ENCODE measurements around the gene RPS21. TPM values are rescaled to one million over a fixed set of nuclear protein-coding genes. Genes with fewer than 3 reads are reported as not detected.

RPS21 gene
- total RNA-seq, 1 experiment from 2014 or later = 4,496 TPM

DNA sequence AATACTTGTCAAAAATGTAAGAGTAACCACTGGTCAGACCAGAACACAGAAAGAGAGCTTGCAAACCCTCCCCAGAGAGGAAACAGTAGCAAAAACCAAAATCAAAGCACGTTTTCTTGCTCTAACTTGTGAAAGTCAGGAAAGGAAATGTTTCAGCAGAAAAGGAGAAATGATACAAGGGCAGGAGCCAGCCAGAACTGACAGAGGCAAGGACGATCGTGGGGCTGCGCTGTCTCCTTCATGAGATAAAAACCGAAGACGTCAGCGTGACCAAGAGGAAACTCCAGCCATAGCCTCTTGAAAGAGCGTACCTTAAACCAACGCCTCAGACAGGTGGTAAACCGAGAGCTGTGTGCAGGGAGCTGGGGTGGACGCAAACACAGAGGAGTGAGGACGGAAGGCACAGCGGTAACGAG, 47.2 kb upstream of the RPS21 start:
- intact Hi-C loops (cut with micrococcal nuclease; ENCODE audit: unreplicated experiment) = loop anchor here (5.0 kb wide), 1 partner anchor 43 kb away; no protein-coding TSS in a partner anchor
- H3K9me3 Mint-ChIP-seq (ENCODE audit: unreplicated experiment) = no peaks in the 10 kb centered on the region
- H3K9me3 ChIP-seq = no peaks in the 10 kb centered on the region
- H3K4me3 ChIP-seq (ENCODE audit: low read depth, low read length) = no peak overlapping the region
- peaks cover 6% of the 10 kb centered on the region for H3K4me1 Mint-ChIP-seq (ENCODE audit: low read depth, unreplicated experiment)
- peaks cover 100% of the 10 kb centered on the region for H3K36me3 Mint-ChIP-seq (ENCODE audit: insufficient read depth, unreplicated experiment)
- BruUV-seq (replicated peaks) = no TSS peak
- no peak for DNase-seq
- H3K4me1 ChIP-seq = no peaks in the 10 kb centered on the region
- H3K36me3 ChIP-seq (ENCODE audit: control insufficient read depth, insufficient read depth, low read length) = peaks cover 27% of the 10 kb centered on the region
- TF ChIP-seq, protein P1, sequence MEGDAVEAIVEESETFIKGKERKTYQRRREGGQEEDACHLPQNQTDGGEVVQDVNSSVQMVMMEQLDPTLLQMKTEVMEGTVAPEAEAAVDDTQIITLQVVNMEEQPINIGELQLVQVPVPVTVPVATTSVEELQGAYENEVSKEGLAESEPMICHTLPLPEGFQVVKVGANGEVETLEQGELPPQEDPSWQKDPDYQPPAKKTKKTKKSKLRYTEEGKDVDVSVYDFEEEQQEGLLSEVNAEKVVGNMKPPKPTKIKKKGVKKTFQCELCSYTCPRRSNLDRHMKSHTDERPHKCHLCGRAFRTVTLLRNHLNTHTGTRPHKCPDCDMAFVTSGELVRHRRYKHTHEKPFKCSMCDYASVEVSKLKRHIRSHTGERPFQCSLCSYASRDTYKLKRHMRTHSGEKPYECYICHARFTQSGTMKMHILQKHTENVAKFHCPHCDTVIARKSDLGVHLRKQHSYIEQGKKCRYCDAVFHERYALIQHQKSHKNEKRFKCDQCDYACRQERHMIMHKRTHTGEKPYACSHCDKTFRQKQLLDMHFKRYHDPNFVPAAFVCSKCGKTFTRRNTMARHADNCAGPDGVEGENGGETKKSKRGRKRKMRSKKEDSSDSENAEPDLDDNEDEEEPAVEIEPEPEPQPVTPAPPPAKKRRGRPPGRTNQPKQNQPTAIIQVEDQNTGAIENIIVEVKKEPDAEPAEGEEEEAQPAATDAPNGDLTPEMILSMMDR (IDR thresholded peaks at IDR 0.05; ENCODE audit: insufficient read depth in 1 of 2, low read depth in 1 of 2, low read length in 1 of 2, severe bottlenecking in 1 of 2, unreplicated experiment in 1 of 2) = no peak
- H3K27me3 Mint-ChIP-seq (ENCODE audit: insufficient read depth, unreplicated experiment) = no peaks in the 10 kb centered on the region
- peak overlapping the region; percentile 40 for H3K27ac Mint-ChIP-seq (ENCODE audit: unreplicated experiment)
- no peak overlapping the region for H3K4me3 Mint-ChIP-seq (ENCODE audit: unreplicated experiment)
- H3K27me3 ChIP-seq (replicated peaks; ENCODE audit: control insufficient read depth, insufficient read depth, low read length) = no peaks in the 10 kb centered on the region
- ChIA-PET CTCF (interaction anchor here (0.6 to 1.7 kb wide), 5 partner anchors 10 to 46 kb away, joined by 4 to 8 read pairs (median 5); no protein-coding TSS in a partner anchor), POLR2A (no interaction called here)

DNA sequence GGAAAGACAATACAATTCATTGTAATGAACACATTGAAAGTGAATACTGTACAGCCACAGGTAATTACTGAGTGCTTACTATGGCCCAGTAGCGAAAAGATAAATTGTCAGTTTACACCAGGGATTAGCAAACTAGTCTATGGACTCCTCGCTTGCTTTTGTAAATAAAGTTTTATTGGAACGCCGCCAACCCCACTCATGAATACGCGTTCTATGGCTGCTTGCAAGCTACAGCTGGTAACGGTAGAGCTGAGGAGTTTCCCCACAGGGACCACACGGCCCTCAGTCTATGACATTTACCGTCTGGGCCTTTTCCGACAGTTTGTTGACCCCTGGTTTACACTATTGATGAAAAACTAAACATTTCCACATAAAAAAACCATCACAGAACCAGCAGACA, 44.0 kb upstream of the RPS21 start:
- intact Hi-C loops (cut with micrococcal nuclease; ENCODE audit: unreplicated experiment) = loop anchor here (5.0 kb wide), 1 partner anchor 39 kb away; no protein-coding TSS in a partner anchor
- ChIA-PET POLR2A (interaction anchor here (0.7 kb wide), 1 partner anchor 54 kb away, joined by 6 read pairs; no protein-coding TSS in a partner anchor), CTCF (interaction anchor here (1.7 kb wide), 1 partner anchor 40 kb away, joined by 9 read pairs; no protein-coding TSS in a partner anchor)
- no peaks in the 10 kb centered on the region for H3K9me3 ChIP-seq
- no peaks in the 10 kb centered on the region for H3K9me3 Mint-ChIP-seq (ENCODE audit: unreplicated experiment)
- H3K36me3 ChIP-seq (ENCODE audit: control insufficient read depth, insufficient read depth, low read length) = peaks cover 25% of the 10 kb centered on the region
- H3K36me3 Mint-ChIP-seq (ENCODE audit: insufficient read depth, unreplicated experiment) = peaks cover 100% of the 10 kb centered on the region
- H3K27me3 Mint-ChIP-seq (ENCODE audit: insufficient read depth, unreplicated experiment) = no peaks in the 10 kb centered on the region
- H3K4me1 ChIP-seq = no peaks in the 10 kb centered on the region
- H3K27me3 ChIP-seq (replicated peaks; ENCODE audit: control insufficient read depth, insufficient read depth, low read length) = no peaks in the 10 kb centered on the region
- peaks cover 3% of the 10 kb centered on the region for H3K4me1 Mint-ChIP-seq (ENCODE audit: low read depth, unreplicated experiment)
- DNase-seq = no peak
- no peak overlapping the region for H3K4me3 Mint-ChIP-seq (ENCODE audit: unreplicated experiment)
- no peak overlapping the region for H3K4me3 ChIP-seq (ENCODE audit: low read depth, low read length)
- H3K27ac Mint-ChIP-seq (ENCODE audit: unreplicated experiment) = peak overlapping the region; percentile 11
- TF ChIP-seq, protein P1 (IDR thresholded peaks at IDR 0.05; ENCODE audit: insufficient read depth in 1 of 2, low read depth in 1 of 2, low read length in 1 of 2, severe bottlenecking in 1 of 2, unreplicated experiment in 1 of 2) = no peak
- BruUV-seq (replicated peaks) = no TSS peak

DNA sequence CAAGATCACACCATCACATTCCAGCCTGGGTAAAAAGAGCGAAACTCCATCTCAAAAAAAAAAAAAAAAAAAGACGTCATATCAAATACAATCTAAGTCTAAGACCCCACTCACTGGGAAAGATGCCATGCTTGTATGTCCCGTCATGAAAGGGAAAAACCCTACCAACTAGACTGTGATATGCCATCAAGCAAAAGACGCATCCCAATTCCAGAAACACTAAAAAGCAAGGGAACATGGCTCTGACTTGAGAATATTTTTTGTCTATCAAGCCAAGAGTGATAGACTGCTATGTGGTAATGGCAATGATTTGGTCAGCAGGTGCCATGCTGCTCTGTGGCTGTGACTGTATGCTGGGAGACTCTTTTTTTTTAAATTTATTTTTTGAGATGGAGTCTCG, 42.8 kb upstream of the RPS21 start:
- DNase-seq = no peak
- intact Hi-C loops (cut with micrococcal nuclease; ENCODE audit: unreplicated experiment) = loop anchor here (5.0 kb wide), 1 partner anchor 38 kb away; no protein-coding TSS in a partner anchor
- H3K4me1 ChIP-seq = no peaks in the 10 kb centered on the region
- H3K27me3 ChIP-seq (replicated peaks; ENCODE audit: control insufficient read depth, insufficient read depth, low read length) = no peaks in the 10 kb centered on the region
- no TSS peak for BruUV-seq (replicated peaks)
- no peaks in the 10 kb centered on the region for H3K9me3 ChIP-seq
- no peak overlapping the region for H3K4me3 Mint-ChIP-seq (ENCODE audit: unreplicated experiment)
- POLR2A ChIA-PET = interaction anchor here (0.7 kb wide), 2 partner anchors 19 to 194 kb away, joined by 4 read pairs; no protein-coding TSS in a partner anchor
- no peak overlapping the region for H3K27ac Mint-ChIP-seq (ENCODE audit: unreplicated experiment)
- TF ChIP-seq, protein P1 (IDR thresholded peaks at IDR 0.05; ENCODE audit: insufficient read depth in 1 of 2, low read depth in 1 of 2, low read length in 1 of 2, severe bottlenecking in 1 of 2, unreplicated experiment in 1 of 2) = no peak
- peaks cover 100% of the 10 kb centered on the region for H3K36me3 Mint-ChIP-seq (ENCODE audit: insufficient read depth, unreplicated experiment)
- H3K36me3 ChIP-seq (ENCODE audit: control insufficient read depth, insufficient read depth, low read length) = peaks cover 26% of the 10 kb centered on the region
- peaks cover 10% of the 10 kb centered on the region for H3K9me3 Mint-ChIP-seq (ENCODE audit: unreplicated experiment)
- H3K27me3 Mint-ChIP-seq (ENCODE audit: insufficient read depth, unreplicated experiment) = no peaks in the 10 kb centered on the region
- H3K4me1 Mint-ChIP-seq (ENCODE audit: low read depth, unreplicated experiment) = no peaks in the 10 kb centered on the region
- H3K4me3 ChIP-seq (ENCODE audit: low read depth, low read length) = no peak overlapping the region
- CTCF ChIA-PET = interaction anchor here (1.1 to 1.9 kb wide), 3 partner anchors 38 to 42 kb away, joined by 9 to 11 read pairs (median 10); partner anchors contain the start of gene ADRM1

Measured in Caco-2 (cell line).